ENCODE results near the gene PPTC7. TPM values are rescaled to one million over a fixed set of nuclear protein-coding genes. Genes with fewer than 3 reads are reported as not detected.

Gene PPTC7
- total RNA-seq, 1 experiment from 2014 or later, result 18.3 TPM

GRCh38 chr12:110508071-110508586 is 75.0 kb downstream of the PPTC7 start:
- no peaks in the 10 kb centered on the region for H3K27me3 ChIP-seq (ENCODE audit: insufficient read depth, low read depth)
- no peaks in the 10 kb centered on the region for H3K4me1 ChIP-seq (replicated peaks; ENCODE audit: insufficient read depth)
- H3K4me3 ChIP-seq, result no peak overlapping the region
- ChIA-PET CTCF (no interaction called here), POLR2A (ENCODE audit: unreplicated experiment) (no interaction called here)
- intact Hi-C loops (cut with micrococcal nuclease; ENCODE audit: unreplicated experiment), result no loop called here
- H3K36me3 ChIP-seq (ENCODE audit: low read depth), result no peaks in the 10 kb centered on the region
- H3K27ac ChIP-seq, result no peak overlapping the region
- H3K4me2 ChIP-seq, result no peak overlapping the region
- H3F3A ChIP-seq (ENCODE audit: insufficient read depth, low read depth), result peaks cover 7% of the 10 kb centered on the region; the same call in 1 of the 2 replicates
- no peak overlapping the region for H2AFZ ChIP-seq
- DNase-seq, result no peak
- H3K9me3 ChIP-seq (ENCODE audit: insufficient read depth, low read depth), result no peaks in the 10 kb centered on the region; the same call in 1 of the 2 replicates
- no peaks in the 10 kb centered on the region for H3K79me2 ChIP-seq (ENCODE audit: low read depth)
- TF ChIP-seq CTCF (conservative IDR thresholded peaks at IDR 0.05) (no peak), EZH2 (IDR thresholded peaks at IDR 0.05; ENCODE audit: low read depth) (no peak)
- BruUV-seq (replicated peaks), result no TSS peak
- no peaks in the 10 kb centered on the region for H3K9me2 ChIP-seq (ENCODE audit: insufficient read depth)
- no peaks in the 10 kb centered on the region for H4K20me1 ChIP-seq (ENCODE audit: insufficient read depth)

- H3K9me3 ChIP-seq (ENCODE audit: insufficient read depth, low read depth), result no peaks in the 10 kb centered on the region; the same call in 1 of the 2 replicates
- H3F3A ChIP-seq (ENCODE audit: insufficient read depth, low read depth), result peaks cover 22% of the 10 kb centered on the region
- H3K27me3 ChIP-seq (ENCODE audit: insufficient read depth, low read depth), result no peaks in the 10 kb centered on the region
- peaks cover 15% of the 10 kb centered on the region for H3K79me2 ChIP-seq (ENCODE audit: low read depth)
- H3K4me1 ChIP-seq (replicated peaks; ENCODE audit: insufficient read depth), result peaks cover 4% of the 10 kb centered on the region
- H3K9me2 ChIP-seq (ENCODE audit: insufficient read depth), result no peaks in the 10 kb centered on the region
- TF ChIP-seq EZH2 (IDR thresholded peaks at IDR 0.05; ENCODE audit: low read depth), result no peak
- no peak for TF ChIP-seq CTCF (conservative IDR thresholded peaks at IDR 0.05)
- 0 out of 2 replicates have a peak, but pooled peaks cover 3% of the 10 kb centered on the region for H3K36me3 ChIP-seq (ENCODE audit: low read depth)
- H3K27ac ChIP-seq, result no peak overlapping the region
- DNase-seq, result no peak
- ChIA-PET POLR2A (ENCODE audit: unreplicated experiment) (interaction anchor here (0.6 kb wide), 1 partner anchor 833 kb away, joined by 4 read pairs; no protein-coding TSS in a partner anchor), CTCF (no interaction called here)
- no peak overlapping the region for H3K4me2 ChIP-seq
- BruUV-seq (replicated peaks), result no TSS peak
- intact Hi-C loops (cut with micrococcal nuclease; ENCODE audit: unreplicated experiment), result no loop called here
- no peaks in the 10 kb centered on the region for H4K20me1 ChIP-seq (ENCODE audit: insufficient read depth)
- H3K4me3 ChIP-seq, result no peak overlapping the region
- no peak overlapping the region for H2AFZ ChIP-seq
Measured at GRCh38 chr12:110505332-110505731, 77.8 kb downstream of the PPTC7 start.

GRCh38 chr12:110503432-110503831 is 79.7 kb downstream of the PPTC7 start:
- Histone ChIP-seq H3K27me3 (ENCODE audit: insufficient read depth, low read depth) (no peaks in the 10 kb centered on the region), H3K9me3 (ENCODE audit: insufficient read depth, low read depth) (no peaks in the 10 kb centered on the region; the same call in 1 of the 2 replicates), H3K36me3 (ENCODE audit: low read depth) (peaks cover 14% of the 10 kb centered on the region; the same call in 1 of the 2 replicates), H3F3A (ENCODE audit: insufficient read depth, low read depth) (peaks cover 28% of the 10 kb centered on the region), H3K27ac (no peak overlapping the region), H3K4me2 (no peak overlapping the region), H3K4me3 (no peak overlapping the region), H3K4me1 (replicated peaks; ENCODE audit: insufficient read depth) (peaks cover 22% of the 10 kb centered on the region), H4K20me1 (ENCODE audit: insufficient read depth) (0 out of 2 replicates have a peak, but pooled peaks cover 3% of the 10 kb centered on the region), H3K79me2 (ENCODE audit: low read depth) (peaks cover 34% of the 10 kb centered on the region), H2AFZ (no peak overlapping the region), H3K9me2 (ENCODE audit: insufficient read depth) (no peaks in the 10 kb centered on the region)
- TF ChIP-seq CTCF (conservative IDR thresholded peaks at IDR 0.05) (no peak), EZH2 (IDR thresholded peaks at IDR 0.05; ENCODE audit: low read depth) (no peak)
- DNase-seq, result no peak
- intact Hi-C loops (cut with micrococcal nuclease; ENCODE audit: unreplicated experiment), result loop anchor here (2.0 to 5.0 kb wide), 2 partner anchors 35 to 44 kb away; partner anchors contain the start of genes FAM216A and GPN3
- ChIA-PET POLR2A (ENCODE audit: unreplicated experiment) (no interaction called here), CTCF (no interaction called here)
- no TSS peak for BruUV-seq (replicated peaks)
